Upper lobe of left lung (tissue), 4 donors: ENCODE data around the gene HPS1.

Experiments
- POLR2A ChIP-seq, 4 donors: fragments of 450-650 bp; IDR thresholded peaks; one replicate each; pipeline ENCODE4 v1.5.1; 2016 to 2017; ENCODE audit warnings: antibody characterized with exemption in 4 of 4, mild to moderate bottlenecking in 2 of 4
- TF ChIP-seq, protein P1 (sequence below), 6 experiments: fragments of 450-650 bp in 4 of 6; fragments of 200-600 bp in 2 of 6; sonication (generic) in 2 of 6; IDR thresholded peaks; one replicate each; pipeline ENCODE4 v1.5.1; 2016 to 2019; ENCODE audit warnings: antibody characterized with exemption in 6 of 6

DNA sequence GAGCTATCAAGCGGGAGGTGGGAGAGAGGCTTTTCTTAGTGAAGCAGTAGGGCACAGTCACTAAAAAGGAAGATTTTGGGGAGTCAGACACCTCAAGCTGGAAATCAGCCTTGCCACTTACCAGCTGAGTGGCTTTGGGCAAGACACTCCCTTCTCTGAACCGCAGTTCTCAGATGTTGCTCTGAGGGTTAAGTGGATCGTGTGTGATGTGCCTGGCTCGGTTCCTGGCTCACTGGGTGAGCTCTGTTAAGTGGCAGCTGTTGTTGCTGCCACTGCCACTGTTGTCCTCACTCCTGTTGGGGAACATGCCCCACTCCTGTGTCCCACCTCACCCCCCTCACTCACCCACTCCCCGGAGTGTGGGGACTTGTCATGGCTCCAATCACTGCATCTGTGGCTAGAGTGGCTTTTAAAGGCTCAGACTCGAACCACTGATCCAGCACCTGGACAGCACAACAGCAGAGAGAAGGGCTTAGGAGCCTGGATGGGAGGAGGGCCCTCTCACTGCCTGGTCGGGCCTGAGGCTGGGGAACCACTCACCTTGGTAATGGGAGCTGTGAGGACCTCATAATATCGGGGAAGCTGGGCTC, 51.8 kb downstream of the HPS1 start:
- TF ChIP-seq POLR2A (IDR thresholded peaks at IDR 0.05) = no peak
- TF ChIP-seq, protein P1, sequence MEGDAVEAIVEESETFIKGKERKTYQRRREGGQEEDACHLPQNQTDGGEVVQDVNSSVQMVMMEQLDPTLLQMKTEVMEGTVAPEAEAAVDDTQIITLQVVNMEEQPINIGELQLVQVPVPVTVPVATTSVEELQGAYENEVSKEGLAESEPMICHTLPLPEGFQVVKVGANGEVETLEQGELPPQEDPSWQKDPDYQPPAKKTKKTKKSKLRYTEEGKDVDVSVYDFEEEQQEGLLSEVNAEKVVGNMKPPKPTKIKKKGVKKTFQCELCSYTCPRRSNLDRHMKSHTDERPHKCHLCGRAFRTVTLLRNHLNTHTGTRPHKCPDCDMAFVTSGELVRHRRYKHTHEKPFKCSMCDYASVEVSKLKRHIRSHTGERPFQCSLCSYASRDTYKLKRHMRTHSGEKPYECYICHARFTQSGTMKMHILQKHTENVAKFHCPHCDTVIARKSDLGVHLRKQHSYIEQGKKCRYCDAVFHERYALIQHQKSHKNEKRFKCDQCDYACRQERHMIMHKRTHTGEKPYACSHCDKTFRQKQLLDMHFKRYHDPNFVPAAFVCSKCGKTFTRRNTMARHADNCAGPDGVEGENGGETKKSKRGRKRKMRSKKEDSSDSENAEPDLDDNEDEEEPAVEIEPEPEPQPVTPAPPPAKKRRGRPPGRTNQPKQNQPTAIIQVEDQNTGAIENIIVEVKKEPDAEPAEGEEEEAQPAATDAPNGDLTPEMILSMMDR (IDR thresholded peaks at IDR 0.05) = no peak
